Breast epithelium (tissue), 4 donors: ENCODE measurements around the gene WWOX. TPM values are rescaled to one million over a fixed set of nuclear protein-coding genes. Genes with fewer than 3 reads are reported as not detected.

Experiments used
- DNase-seq, 2 donors: peaks; one replicate each; pipeline ENCODE4 v3.0.0-alpha.2; 2019; ENCODE audit warnings: low spot score in 2 of 2
- H3K27ac ChIP-seq, 2 donors: fragments of 200-600 bp; sonication (generic) in 1 of 2; one replicate each; pipeline ENCODE4 v1.5.1; 2016 to 2019; ENCODE audit warnings: mild to moderate bottlenecking in 1 of 2
- H3K27me3 ChIP-seq, 2 donors: fragments of 200-600 bp; sonication (generic) in 1 of 2; one replicate each; pipeline versions ENCODE4 v1.5.1 to v1.6.0; 2017 to 2019; ENCODE audit warnings: control low read depth in 1 of 2, mild to moderate bottlenecking in 1 of 2
- H3K36me3 ChIP-seq: fragments of 200-600 bp; one replicate; pipeline ENCODE4 v1.5.1; 2019
- H3K4me1 ChIP-seq, 2 donors: fragments of 200-600 bp; sonication (generic); one replicate each; pipeline ENCODE4 v1.5.1; 2016 to 2019; ENCODE audit warnings: control low read depth in 1 of 2
- H3K4me3 ChIP-seq, 3 donors: fragments of 200-600 bp; sonication (generic); 1 replicate in 2 of 3; 2 replicates in 1 of 3; pipeline ENCODE4 v1.5.1; 2016 to 2019; ENCODE audit warnings: mild to moderate bottlenecking in 3 of 3, moderate library complexity in 2 of 3
- H3K9me3 ChIP-seq, 2 donors: fragments of 200-600 bp; sonication (generic) in 1 of 2; one replicate each; pipeline ENCODE4 v1.5.1; 2016 to 2019; ENCODE audit warnings: control low read depth in 1 of 2
- CTCF ChIP-seq, 3 donors: fragments of 450-650 bp; IDR thresholded peaks; one replicate each; pipeline ENCODE4 v1.5.1; 2016 to 2017; ENCODE audit warnings: antibody characterized with exemption in 3 of 3, mild to moderate bottlenecking in 3 of 3, moderate library complexity in 3 of 3
- POLR2A ChIP-seq: fragments of 450-650 bp; IDR thresholded peaks from one replicate; pipeline ENCODE4 v1.6.1; 2016; ENCODE audit warnings: antibody characterized with exemption, mild to moderate bottlenecking, moderate library complexity
- POLR2AphosphoS5 ChIP-seq, 3 donors: sonication (generic); formaldehyde crosslinking; IDR thresholded peaks; one replicate each; pipeline ENCODE4 v1.6.1; 2017; ENCODE audit warnings: antibody characterized with exemption in 3 of 3
- intact Hi-C: fragments of 100-400 bp; cut with DNase I; formaldehyde crosslinking; loops from one replicate; pipeline ENCODE4 v1.15.1; 2023; ENCODE audit warnings: low total_unique reads
- total RNA-seq, 3 donors: library from RNA; depleted of rRNA; stranded (reverse); fragments of >200 nt; gene quantifications; one replicate each; pipeline ENCODE4 v1.1.0, GENCODE V29; 2016

The WWOX gene
- total RNA-seq, 3 donors from 2014 or later = 42.9 to 73.6 (median 43.4) TPM

GRCh38 chr16:79192904-79193303 lies 1093.5 kb downstream of the WWOX start:
- TF ChIP-seq POLR2A (no peak), POLR2AphosphoS5 (IDR thresholded peaks at IDR 0.05) (no peak), CTCF (IDR thresholded peaks at IDR 0.05) (no peak)
- no peak for DNase-seq
- H3K4me3 ChIP-seq = no peak overlapping the region
- intact Hi-C loops = no loop called here
- H3K27ac ChIP-seq = no peak overlapping the region
- peaks cover 0 to 2% of the 10 kb centered on the region in 2 donors for H3K9me3 ChIP-seq
- H3K4me1 ChIP-seq = no peaks in the 10 kb centered on the region
- no peaks in the 10 kb centered on the region for H3K36me3 ChIP-seq
- no peaks in the 10 kb centered on the region for H3K27me3 ChIP-seq

- DNase-seq = no peak
- H3K36me3 ChIP-seq = no peaks in the 10 kb centered on the region
- no peak for TF ChIP-seq POLR2A
- no peak for TF ChIP-seq POLR2AphosphoS5 (IDR thresholded peaks at IDR 0.05)
- no peak for TF ChIP-seq CTCF (IDR thresholded peaks at IDR 0.05)
- H3K27ac ChIP-seq = no peak overlapping the region
- no peaks in the 10 kb centered on the region for H3K27me3 ChIP-seq
- intact Hi-C loops = no loop called here
- H3K4me3 ChIP-seq = no peak overlapping the region
- H3K4me1 ChIP-seq = no peaks in the 10 kb centered on the region
- H3K9me3 ChIP-seq = no peaks in the 10 kb centered on the region
These were observed 1094.8 kb downstream of the WWOX start for GRCh38 chr16:79194291-79194690.

- intact Hi-C loops = loop anchor here (5.0 kb wide), 1 partner anchor 444 kb away; no protein-coding TSS in a partner anchor
- Histone ChIP-seq H3K36me3 (no peaks in the 10 kb centered on the region), H3K27me3 (no peaks in the 10 kb centered on the region), H3K4me1 (no peaks in the 10 kb centered on the region), H3K4me3 (no peak overlapping the region), H3K9me3 (no peaks in the 10 kb centered on the region), H3K27ac (no peak overlapping the region)
- TF ChIP-seq CTCF (IDR thresholded peaks at IDR 0.05) = no peak
- TF ChIP-seq POLR2AphosphoS5 (IDR thresholded peaks at IDR 0.05) = no peak
- no peak for TF ChIP-seq POLR2A
- DNase-seq = no peak
These were observed 1096.5 kb downstream of the WWOX start for GRCh38 chr16:79195938-79196337.

GRCh38 chr16:79201436-79201835 lies 1102.0 kb downstream of the WWOX start:
- Histone ChIP-seq H3K27me3 (no peaks in the 10 kb centered on the region), H3K9me3 (no peaks in the 10 kb centered on the region), H3K4me1 (no peaks in the 10 kb centered on the region), H3K27ac (no peak overlapping the region), H3K4me3 (no peak overlapping the region), H3K36me3 (no peaks in the 10 kb centered on the region)
- no peak for DNase-seq
- intact Hi-C loops = no loop called here
- TF ChIP-seq POLR2A = no peak
- TF ChIP-seq POLR2AphosphoS5 (IDR thresholded peaks at IDR 0.05) = no peak
- no peak for TF ChIP-seq CTCF (IDR thresholded peaks at IDR 0.05)

- intact Hi-C loops = no loop called here
These were observed 1103.5 kb downstream of the WWOX start for GRCh38 chr16:79202977-79203376.

GRCh38 chr16:79204486-79204885 lies 1105.0 kb downstream of the WWOX start:
- Histone ChIP-seq H3K27me3 (no peaks in the 10 kb centered on the region), H3K27ac (no peak overlapping the region), H3K4me3 (no peak overlapping the region), H3K4me1 (no peaks in the 10 kb centered on the region), H3K9me3 (no peaks in the 10 kb centered on the region), H3K36me3 (no peaks in the 10 kb centered on the region)
- TF ChIP-seq POLR2AphosphoS5 (IDR thresholded peaks at IDR 0.05) (no peak), POLR2A (no peak), CTCF (IDR thresholded peaks at IDR 0.05) (no peak)
- no peak for DNase-seq
- intact Hi-C loops = no loop called here

More at GRCh38 chr16:79202977-79203376, 1103.5 kb downstream of the WWOX start:
- TF ChIP-seq POLR2AphosphoS5 (IDR thresholded peaks at IDR 0.05) (no peak), POLR2A (no peak)
- Histone ChIP-seq H3K4me1 (no peaks in the 10 kb centered on the region), H3K27ac (no peak overlapping the region), H3K9me3 (no peaks in the 10 kb centered on the region), H3K36me3 (no peaks in the 10 kb centered on the region), H3K27me3 (no peaks in the 10 kb centered on the region), H3K4me3 (no peak overlapping the region)
- no peak for DNase-seq
